Urothelium cell line (cell line): ENCODE data around the gene FAM170A.

Experiments used
- DNase-seq: peaks from one replicate; pipeline ENCODE4 v3.0.0; 2011; ENCODE audit warnings: low spot score, mixed read lengths
- FAIRE-seq: peaks from 2 replicates; lab custom pipeline; 2011; peaks lifted over from hg19 to GRCh38; lab: Jason Lieb, UNC

FAM170A gene

GRCh38 chr5:119629339-119629738, at the start of gene FAM170A:
Gene FAM170A, plus strand, starts transcription at chr5:119629558. Its CDS starts 211 bp downstream, at chr5:119629769.
- DNase-seq (no peak), FAIRE-seq (no peak)

GRCh38 chr5:119582987-119583386, 46.4 kb upstream of the FAM170A start:
- no peak for FAIRE-seq
- no peak for DNase-seq

GRCh38 chr5:119583684-119584083, 45.7 kb upstream of the FAM170A start:
- DNase-seq (no peak), FAIRE-seq (no peak)

GRCh38 chr5:119596046-119596445, 33.3 kb upstream of the FAM170A start:
- FAIRE-seq (no peak), DNase-seq (no peak)

GRCh38 chr5:119597728-119598298, 31.5 kb upstream of the FAM170A start:
- no peak for FAIRE-seq
- no peak for DNase-seq

- no peak for FAIRE-seq
- no peak for DNase-seq
These were observed 15.4 kb upstream of the FAM170A start for GRCh38 chr5:119613937-119614336.

- DNase-seq = no peak
- FAIRE-seq = no peak
These were observed 14.5 kb upstream of the FAM170A start for GRCh38 chr5:119614838-119615237.

- no peak for DNase-seq
- FAIRE-seq = no peak
These were observed 3.3 kb upstream of the FAM170A start for GRCh38 chr5:119626086-119626485.

GRCh38 chr5:119630752-119631440, 1.5 kb downstream of the FAM170A start:
- DNase-seq = no peak
- FAIRE-seq = no peak

- DNase-seq (no peak), FAIRE-seq (no peak)
These were observed 2.3 kb downstream of the FAM170A start for GRCh38 chr5:119631660-119632059.

GRCh38 chr5:119651486-119651885, 22.1 kb downstream of the FAM170A start:
- FAIRE-seq (no peak), DNase-seq (no peak)

GRCh38 chr5:119655061-119655460, 25.7 kb downstream of the FAM170A start:
- FAIRE-seq (no peak), DNase-seq (no peak)

GRCh38 chr5:119656023-119656422, 26.7 kb downstream of the FAM170A start:
- DNase-seq (no peak), FAIRE-seq (no peak)

GRCh38 chr5:119666542-119666941, 37.2 kb downstream of the FAM170A start:
- DNase-seq (no peak), FAIRE-seq (no peak)

GRCh38 chr5:119678351-119679028, 49.1 kb downstream of the FAM170A start:
- DNase-seq = no peak
- no peak for FAIRE-seq

GRCh38 chr5:119680080-119680479, 50.7 kb downstream of the FAM170A start:
- FAIRE-seq = no peak
- no peak for DNase-seq

- DNase-seq (no peak), FAIRE-seq (no peak)
These were observed 52.4 kb downstream of the FAM170A start for GRCh38 chr5:119681734-119682133.

GRCh38 chr5:119682372-119682771, 53.0 kb downstream of the FAM170A start:
- FAIRE-seq (no peak), DNase-seq (no peak)
